NOMO-1 treated with DMSO at 0.1 percent for 48 hours (cell line): ENCODE measurements around the gene CDIPT.
"Not testable (repeated sequence)": the region's sequence is repeated elsewhere in the genome, so short reads cannot be mapped to it uniquely, and the experiment has no call there.

Experiments
- DNase-seq: peaks from one replicate; lab custom pipeline; 2025; ENCODE audit not compliant: unreplicated experiment; lab: John Stamatoyannopoulos, UW

CDIPT gene

GRCh38 chr16:29897333-29897732 lies 34.3 kb upstream of the CDIPT start:
- no peak for DNase-seq

- no peak for DNase-seq
Measured at GRCh38 chr16:29896841-29897240, 33.8 kb upstream of the CDIPT start.

GRCh38 chr16:29894352-29894751 lies 31.3 kb upstream of the CDIPT start:
- DNase-seq = no peak

GRCh38 chr16:29893553-29893952 lies 30.5 kb upstream of the CDIPT start:
- DNase-seq = no peak

GRCh38 chr16:29892458-29892813 lies 29.4 kb upstream of the CDIPT start:
- DNase-seq = no peak

GRCh38 chr16:29891525-29892457 lies 28.8 kb upstream of the CDIPT start:
- peak; percentile 44 for DNase-seq

GRCh38 chr16:29889372-29889771 lies 26.3 kb upstream of the CDIPT start:
- not testable (repeated sequence) for DNase-seq

- DNase-seq = no peak
Measured at GRCh38 chr16:29883987-29884386, 21.0 kb upstream of the CDIPT start.

GRCh38 chr16:29881050-29881449 lies 18.0 kb upstream of the CDIPT start:
- no peak for DNase-seq

- DNase-seq = no peak
Measured at GRCh38 chr16:29878172-29878571, 15.1 kb upstream of the CDIPT start.

- DNase-seq = no peak
Measured at GRCh38 chr16:29877266-29877961, 14.4 kb upstream of the CDIPT start.

- no peak for DNase-seq
Measured at GRCh38 chr16:29876594-29877249, 13.7 kb upstream of the CDIPT start.

GRCh38 chr16:29876217-29876593 lies 13.2 kb upstream of the CDIPT start:
- DNase-seq = no peak

- no peak for DNase-seq
Measured at GRCh38 chr16:29875206-29875605, 12.2 kb upstream of the CDIPT start.

- DNase-seq = no peak
Measured at GRCh38 chr16:29873319-29873718, 10.3 kb upstream of the CDIPT start.

- no peak for DNase-seq
Measured at GRCh38 chr16:29871822-29872546, 9.0 kb upstream of the CDIPT start.

- DNase-seq = not testable (repeated sequence)
Measured at GRCh38 chr16:29869067-29869466, 6.0 kb upstream of the CDIPT start.

- DNase-seq = no peak
Measured at GRCh38 chr16:29868396-29869009, 5.5 kb upstream of the CDIPT start.

GRCh38 chr16:29864205-29864604 lies 1.2 kb upstream of the CDIPT start:
- no peak for DNase-seq

GRCh38 chr16:29863669-29863984 lies 601 bp upstream of the CDIPT start:
- DNase-seq = no peak

GRCh38 chr16:29862383-29862883 lies 593 bp downstream of the CDIPT start:
- no peak for DNase-seq
